SK-N-SH treated with all-trans-retinoic acid at 6 μM for 48 hours (cell line): Measurements from ENCODE around the gene NSG2.

Experiments
- ATAC-seq: fragments of 200-7000 bp; cut with Tn5 transposase; 3 replicates; pipeline ENCODE4 v1.9.1; 2020; ENCODE audit warnings: mild to moderate bottlenecking, moderate library complexity
- ARNTL ChIP-seq: fragments of 450-650 bp; formaldehyde crosslinking; IDR thresholded peaks from 2 replicates; pipeline ENCODE4 v1.5.0; 2020; ENCODE audit warnings: low read depth, mild to moderate bottlenecking, moderate library complexity, borderline replicate concordance
- BACH2 ChIP-seq: fragments of 250-450 bp; sonication (Bioruptor Pico); IDR thresholded peaks from 2 replicates; pipeline ENCODE4 v1.9.0; 2021; ENCODE audit warnings: mild to moderate bottlenecking, borderline replicate concordance
- CSDC2 ChIP-seq: fragments of 250-450 bp; sonication (Bioruptor Pico); IDR thresholded peaks from 2 replicates; pipeline ENCODE4 v1.5.0; 2020; ENCODE audit warnings: mild to moderate bottlenecking, moderate library complexity
- CSRNP3 ChIP-seq: fragments of 250-450 bp; sonication (Bioruptor Pico); IDR thresholded peaks from 2 replicates; pipeline ENCODE4 v1.5.1; 2021; ENCODE audit warnings: mild to moderate bottlenecking, moderate library complexity
- ESRRG ChIP-seq: fragments of 250-450 bp; sonication (Bioruptor Pico); IDR thresholded peaks from 2 replicates; pipeline ENCODE4 v1.6.1; 2021; ENCODE audit warnings: mild to moderate bottlenecking
- GLIS3 ChIP-seq: fragments of 250-450 bp; sonication (Bioruptor Pico); IDR thresholded peaks from 2 replicates; pipeline ENCODE4 v1.5.0; 2020; ENCODE audit warnings: mild to moderate bottlenecking, moderate library complexity
- ISL1 ChIP-seq: fragments of 250-450 bp; sonication (Bioruptor Pico); IDR thresholded peaks from 2 replicates; pipeline ENCODE4 v2.1.2; 2022; ENCODE audit warnings: mild to moderate bottlenecking, moderate library complexity
- OSR1 ChIP-seq: fragments of 250-450 bp; sonication (Bioruptor Pico); IDR thresholded peaks from 2 replicates; pipeline ENCODE4 v1.8.0; 2022; ENCODE audit warnings: moderate library complexity, mild to moderate bottlenecking, inconsistent platforms
- PATZ1 ChIP-seq: fragments of 250-450 bp; sonication (Bioruptor Pico); IDR thresholded peaks from 2 replicates; pipeline ENCODE4 v1.8.0; 2020; ENCODE audit warnings: mild to moderate bottlenecking, moderate library complexity, borderline replicate concordance
- POU6F1 ChIP-seq: fragments of 250-450 bp; sonication (Bioruptor Pico); IDR thresholded peaks from 2 replicates; pipeline ENCODE4 v1.8.0; 2021; ENCODE audit warnings: low read depth, mild to moderate bottlenecking, moderate library complexity, borderline replicate concordance
- RARB ChIP-seq: fragments of 250-450 bp; sonication (Bioruptor Pico); IDR thresholded peaks from 2 replicates; pipeline ENCODE4 v1.8.0; 2021; ENCODE audit warnings: mild to moderate bottlenecking, moderate library complexity
- TCF4 ChIP-seq: fragments of 250-450 bp; sonication (Bioruptor Pico); IDR thresholded peaks from 2 replicates; pipeline ENCODE4 v1.8.0; 2021; ENCODE audit warnings: mild to moderate bottlenecking, moderate library complexity, borderline replicate concordance
- TOX ChIP-seq: fragments of 250-450 bp; sonication (Bioruptor Pico); IDR thresholded peaks from 2 replicates; pipeline ENCODE4 v1.8.0; 2021; ENCODE audit warnings: mild to moderate bottlenecking, moderate library complexity, borderline replicate concordance
- TSHZ2 ChIP-seq: fragments of 250-450 bp; sonication (Bioruptor Pico); IDR thresholded peaks from 2 replicates; pipeline ENCODE4 v1.5.0; 2020; ENCODE audit warnings: mild to moderate bottlenecking, moderate library complexity
- ZC3H10 ChIP-seq: fragments of 250-450 bp; sonication (Bioruptor Pico); IDR thresholded peaks from 2 replicates; pipeline ENCODE4 v1.5.1; 2021; ENCODE audit warnings: mild to moderate bottlenecking, moderate library complexity
- ZFP3 ChIP-seq: fragments of 250-450 bp; sonication (Bioruptor Pico); IDR thresholded peaks from 2 replicates; pipeline ENCODE4 v1.5.0; 2020; ENCODE audit warnings: mild to moderate bottlenecking, moderate library complexity
- ZFP30 ChIP-seq: fragments of 450-650 bp; formaldehyde crosslinking; IDR thresholded peaks from 2 replicates; pipeline ENCODE4 v1.5.0; 2022; ENCODE audit warnings: mild to moderate bottlenecking, moderate library complexity
- ZNF70 ChIP-seq: fragments of 450-650 bp; formaldehyde crosslinking; IDR thresholded peaks from 2 replicates; pipeline ENCODE4 v1.5.0; 2020; ENCODE audit warnings: mild to moderate bottlenecking, moderate library complexity
- ZNF8 ChIP-seq: fragments of 450-650 bp; formaldehyde crosslinking; IDR thresholded peaks from 2 replicates; pipeline ENCODE4 v1.5.0; 2020; ENCODE audit warnings: mild to moderate bottlenecking, moderate library complexity

Gene NSG2

GRCh38 chr5:174155281-174155680 lies 109.8 kb downstream of the NSG2 start:
- TF ChIP-seq BACH2 (CRISPR knock-in tag), result no peak
- no peak for TF ChIP-seq TCF4 (CRISPR knock-in tag)
- no peak for TF ChIP-seq POU6F1 (CRISPR knock-in tag)
- TF ChIP-seq GLIS3 (CRISPR knock-in tag), result no peak
- TF ChIP-seq ZFP30, result no peak
- no peak for TF ChIP-seq OSR1 (CRISPR knock-in tag)
- TF ChIP-seq ZC3H10 (CRISPR knock-in tag), result no peak
- TF ChIP-seq ISL1 (CRISPR knock-in tag), result no peak
- TF ChIP-seq PATZ1 (CRISPR knock-in tag), result no peak
- TF ChIP-seq, all 23 proteins: peak for 0

GRCh38 chr5:174155706-174156105 lies 110.2 kb downstream of the NSG2 start:
- no peak for ATAC-seq
- TF ChIP-seq CSRNP3, result no peak
- no peak for TF ChIP-seq POU6F1 (CRISPR knock-in tag)
- no peak for TF ChIP-seq PATZ1 (CRISPR knock-in tag)
- TF ChIP-seq ZNF8 (CRISPR knock-in tag), result no peak
- TF ChIP-seq ZC3H10 (CRISPR knock-in tag), result no peak
- TF ChIP-seq GLIS3 (CRISPR knock-in tag), result no peak
- no peak for TF ChIP-seq ZFP3
- TF ChIP-seq TOX (CRISPR knock-in tag), result no peak
- TF ChIP-seq ZFP30, result no peak
- no peak for TF ChIP-seq OSR1 (CRISPR knock-in tag)
- no peak for TF ChIP-seq RARB
- TF ChIP-seq TSHZ2 (CRISPR knock-in tag), result no peak
- TF ChIP-seq CSDC2, result no peak

More at GRCh38 chr5:174155281-174155680, 109.8 kb downstream of the NSG2 start:
- ATAC-seq, result no peak

- no peak for ATAC-seq
These were observed 111.5 kb downstream of the NSG2 start for GRCh38 chr5:174157048-174157447.

More at GRCh38 chr5:174157048-174157447, 111.5 kb downstream of the NSG2 start:
- TF ChIP-seq ZNF70 (CRISPR knock-in tag) (no peak), ZNF8 (CRISPR knock-in tag) (no peak), CSDC2 (no peak), ISL1 (CRISPR knock-in tag) (no peak), ESRRG (CRISPR knock-in tag) (no peak), POU6F1 (CRISPR knock-in tag) (no peak), RARB (no peak), BACH2 (CRISPR knock-in tag) (no peak), ARNTL (CRISPR knock-in tag) (no peak), ZC3H10 (CRISPR knock-in tag) (no peak), TCF4 (CRISPR knock-in tag) (no peak)
